SK-N-SH (cell line): ENCODE data around the gene OR5L2. TPM values are rescaled to one million over a fixed set of nuclear protein-coding genes. Genes with fewer than 3 reads are reported as not detected.

Source experiments
- CTCF ChIA-PET: fragments of 300-600, 350-600 bp; formaldehyde crosslinking; extraction: SDS; loops from one replicate; lab custom pipeline; 2021; lab: Yijun Ruan, JAX
- POLR2A ChIA-PET: fragments of 350-600 bp; sonication (Branson Sonifier 250); formaldehyde crosslinking; extraction: SDS; loops from one replicate; lab custom pipeline; 2020; ENCODE audit warnings: antibody characterized with exemption, inconsistent platforms; lab: Yijun Ruan, JAX
- DNase-seq: peaks from one replicate; pipeline ENCODE4 v3.0.0; 2012
- H2AFZ ChIP-seq: fragments of 200-600 bp; sonication (generic); 2 replicates; pipeline ENCODE4 v1.8.1; 2016; ENCODE audit warnings: antibody characterized with exemption, mild to moderate bottlenecking, low read depth
- H3F3A ChIP-seq: fragments of 200-600 bp; sonication (generic); replicated peaks from 2 replicates; pipeline ENCODE3; 2016; ENCODE audit warnings: antibody characterized with exemption, mild to moderate bottlenecking; ENCODE audit not compliant: insufficient read depth
- H3K27ac ChIP-seq, 2 experiments: fragments of 200-500 bp in 1 of 2; fragments of 200-600 bp in 1 of 2; sonication (Bioruptor generic) in 1 of 2; sonication (generic), shearing (Covaris generic) in 1 of 2; 2 replicates each; pipeline versions ENCODE4 v1.5.1 to v1.6.1; 2014 to 2016; ENCODE audit warnings: low read depth in 2 of 2, inconsistent platforms in 1 of 2, low read length in 1 of 2, mild to moderate bottlenecking in 1 of 2, mixed read lengths in 1 of 2
- H3K27me3 ChIP-seq: fragments of 200-600 bp; sonication (generic), shearing (Covaris generic); 2 replicates; pipeline ENCODE4 v1.6.1; 2016; ENCODE audit warnings: mixed run types; ENCODE audit not compliant: insufficient read depth
- H3K36me3 ChIP-seq, 2 experiments: fragments of 200-500 bp in 1 of 2; fragments of 200-600 bp in 1 of 2; sonication (Bioruptor generic) in 1 of 2; sonication (generic) in 1 of 2; replicated peaks in 1 of 2; 2 replicates each; pipeline versions ENCODE3 to v1.5.1; 2014 to 2016; ENCODE audit warnings: low read length in 1 of 2, mild to moderate bottlenecking in 1 of 2; ENCODE audit not compliant: insufficient read depth in 2 of 2, control insufficient read depth in 1 of 2
- H3K4me1 ChIP-seq, 2 experiments: fragments of 200-500 bp in 1 of 2; fragments of 200-600 bp in 1 of 2; sonication (Bioruptor generic) in 1 of 2; sonication (generic), shearing (Covaris generic) in 1 of 2; 2 replicates each; pipeline versions ENCODE4 v1.5.1 to v1.6.1; 2014 to 2016; ENCODE audit warnings: low read depth in 1 of 2, low read length in 1 of 2, mixed run types in 1 of 2; ENCODE audit not compliant: insufficient read depth in 2 of 2, control insufficient read depth in 1 of 2
- H3K4me2 ChIP-seq: fragments of 200-600 bp; sonication (generic), shearing (Covaris generic); 2 replicates; pipeline ENCODE4 v1.6.1; 2017; ENCODE audit warnings: mixed run types
- H3K4me3 ChIP-seq, 2 experiments: fragments of 200-500 bp in 1 of 2; fragments of 200-600 bp in 1 of 2; sonication (Bioruptor generic) in 1 of 2; sonication (generic), shearing (Covaris generic) in 1 of 2; 2 replicates each; pipeline versions ENCODE4 v1.5.1 to v1.8.1; 2014 to 2016; ENCODE audit warnings: low read depth in 2 of 2, inconsistent platforms in 1 of 2, low read length in 1 of 2, mild to moderate bottlenecking in 1 of 2, mixed read lengths in 1 of 2, moderate library complexity in 1 of 2
- H3K79me2 ChIP-seq: fragments of 200-600 bp; sonication (generic); 2 replicates; pipeline ENCODE4 v1.8.1; 2017; ENCODE audit warnings: mild to moderate bottlenecking; ENCODE audit not compliant: insufficient read depth
- H3K9ac ChIP-seq: fragments of 200-600 bp; sonication (generic); 2 replicates; pipeline ENCODE4 v1.6.1; 2017; ENCODE audit warnings: mixed run types
- H3K9me2 ChIP-seq: fragments of 200-600 bp; sonication (generic); 2 replicates; pipeline ENCODE4 v1.6.1; 2017; ENCODE audit warnings: mixed run types
- H3K9me3 ChIP-seq: fragments of 200-600 bp; sonication (generic); 2 replicates; pipeline ENCODE4 v1.6.1; 2017; ENCODE audit warnings: mixed run types, mild to moderate bottlenecking, moderate library complexity
- H4K20me1 ChIP-seq: fragments of 200-600 bp; sonication (generic); 2 replicates; pipeline ENCODE4 v1.6.1; 2017; ENCODE audit warnings: mild to moderate bottlenecking, mixed run types; ENCODE audit not compliant: insufficient read depth
- CTCF ChIP-seq: fragments of 200-600 bp; sonication (generic); IDR thresholded peaks from 2 replicates; pipeline ENCODE4 v1.6.1; 2017; ENCODE audit warnings: antibody characterized with exemption, mild to moderate bottlenecking, moderate library complexity
- ELF1 ChIP-seq: IDR thresholded peaks from 2 replicates; pipeline ENCODE4 v1.4.0; 2012
- EP300 ChIP-seq, 2 experiments: IDR thresholded peaks; 2 replicates each; pipeline versions ENCODE4 v1.4.0 to v1.6.1; 2012; ENCODE audit warnings: borderline replicate concordance in 1 of 2, low read depth in 1 of 2, low read length in 1 of 2
- FOSL2 ChIP-seq: IDR thresholded peaks from 2 replicates; pipeline ENCODE4 v1.4.0; 2012; ENCODE audit warnings: low read depth, mild to moderate bottlenecking, moderate library complexity, borderline replicate concordance
- FOXM1 ChIP-seq: IDR thresholded peaks from 2 replicates; pipeline ENCODE4 v1.4.0; 2012; ENCODE audit warnings: low read depth, mild to moderate bottlenecking
- GABPA ChIP-seq: IDR thresholded peaks from 2 replicates; pipeline ENCODE4 v1.4.0; 2012; ENCODE audit warnings: low read depth, mild to moderate bottlenecking
- MEF2A ChIP-seq: IDR thresholded peaks from 2 replicates; pipeline ENCODE4 v1.4.0; 2012; ENCODE audit warnings: low read depth, borderline replicate concordance
- NRF1 ChIP-seq: IDR thresholded peaks from 2 replicates; pipeline ENCODE4 v1.6.1; 2012; ENCODE audit warnings: low read depth, mild to moderate bottlenecking, low read length
- POLR2AphosphoS5 ChIP-seq: IDR thresholded peaks from 2 replicates; pipeline ENCODE4 v1.6.1; 2012; ENCODE audit warnings: low read depth, low read length
- RAD21 ChIP-seq: IDR thresholded peaks from 2 replicates; pipeline ENCODE4 v1.6.1; 2012; ENCODE audit warnings: mild to moderate bottlenecking, low read length
- RCOR1 ChIP-seq: fragments of 150-350 bp; IDR thresholded peaks from 2 replicates; pipeline ENCODE4 v1.6.1; 2017; ENCODE audit warnings: antibody characterized with exemption, low read length
- RXRA ChIP-seq: IDR thresholded peaks from 2 replicates; pipeline ENCODE4 v1.4.0; 2012; ENCODE audit warnings: low read depth, mild to moderate bottlenecking, borderline replicate concordance
- SIN3A ChIP-seq: IDR thresholded peaks from 2 replicates; pipeline ENCODE4 v1.6.1; 2012; ENCODE audit warnings: low read depth, mild to moderate bottlenecking, low read length, moderate library complexity, borderline replicate concordance
- YY1 ChIP-seq: IDR thresholded peaks from 2 replicates; pipeline ENCODE4 v1.4.0; 2012; ENCODE audit warnings: low read depth, mild to moderate bottlenecking
- ZBTB33 ChIP-seq: IDR thresholded peaks from 2 replicates; pipeline ENCODE4 v1.4.0; 2012; ENCODE audit warnings: low read depth, borderline replicate concordance
- WGBS: methylation state at CpG from one replicate; pipeline ENCODE4 v1.1.6; 2017; ENCODE audit warnings: low lambda C conversion rate; 5-methylcytosine and 5-hydroxymethylcytosine counted together
- polyA plus RNA-seq, 3 experiments: library from polyadenylated mRNA; depleted of rRNA; stranded (reverse); fragments of >200 nt; gene quantifications; 2 replicates each; pipeline ENCODE4 v1.2.3, GENCODE V29; 2012
- TF ChIP-seq, protein P1 (sequence below): IDR thresholded peaks from 2 replicates; pipeline ENCODE4 v1.4.0; 2012; ENCODE audit warnings: low read depth, borderline replicate concordance

Gene OR5L2
- polyA plus RNA-seq, 1 of the 3 experiments (the other 2 are of a cell fraction): not detected

GRCh38 chr11:55806248-55806647 is 20.8 kb upstream of the OR5L2 start:
- Histone ChIP-seq H3K4me1 (no peaks in the 10 kb centered on the region), H3K4me3 (no peak overlapping the region), H3K79me2 (no peaks in the 10 kb centered on the region), H3K4me2 (no peak overlapping the region), H3K36me3 (no peaks in the 10 kb centered on the region), H2AFZ (no peak overlapping the region), H3K9ac (no peak overlapping the region), H3K9me2 (no peaks in the 10 kb centered on the region), H3K27ac (no peak overlapping the region), H4K20me1 (no peaks in the 10 kb centered on the region), H3K9me3 (no peaks in the 10 kb centered on the region; the same call in 1 of the 2 replicates), H3F3A (no peaks in the 10 kb centered on the region), H3K27me3 (no peaks in the 10 kb centered on the region)
- TF ChIP-seq YY1 (no peak), RAD21 (no peak), RXRA (no peak), MEF2A (no peak), POLR2AphosphoS5 (no peak), FOSL2 (no peak), SIN3A (no peak), EP300 (IDR thresholded peaks at IDR 0.05; ENCODE audit: borderline replicate concordance in 1 of 2, low read depth in 1 of 2, low read length in 1 of 2) (no peak), CTCF (no peak), NRF1 (no peak), RCOR1 (no peak), ELF1 (no peak), FOXM1 (no peak), ZBTB33 (no peak), GABPA (no peak)
- TF ChIP-seq, protein P1, sequence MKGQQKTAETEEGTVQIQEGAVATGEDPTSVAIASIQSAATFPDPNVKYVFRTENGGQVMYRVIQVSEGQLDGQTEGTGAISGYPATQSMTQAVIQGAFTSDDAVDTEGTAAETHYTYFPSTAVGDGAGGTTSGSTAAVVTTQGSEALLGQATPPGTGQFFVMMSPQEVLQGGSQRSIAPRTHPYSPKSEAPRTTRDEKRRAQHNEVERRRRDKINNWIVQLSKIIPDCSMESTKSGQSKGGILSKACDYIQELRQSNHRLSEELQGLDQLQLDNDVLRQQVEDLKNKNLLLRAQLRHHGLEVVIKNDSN: no peak
- ChIA-PET CTCF (no interaction called here), POLR2A (no interaction called here)
- no peak for DNase-seq
- WGBS: 0% methylated on average over 1 of the region's 1 CpG
